NB4 (cell line): ENCODE measurements around the gene GIMAP2.

Source experiments
- CTCF ChIP-seq: IDR thresholded peaks from one replicate; pipeline ENCODE4 v1.5.1; 2012; ENCODE audit warnings: low read depth, low read length
- MAX ChIP-seq: IDR thresholded peaks from 2 replicates; pipeline ENCODE4 v1.6.1; 2011; ENCODE audit warnings: low read depth, low read length
- MYC ChIP-seq: IDR thresholded peaks from 2 replicates; pipeline ENCODE4 v1.6.1; 2011; ENCODE audit warnings: low read depth, low read length
- POLR2A ChIP-seq: IDR thresholded peaks from 2 replicates; pipeline ENCODE4 v1.6.1; 2011; ENCODE audit warnings: mild to moderate bottlenecking; ENCODE audit not compliant: insufficient read length; ENCODE audit errors: extremely low read depth

GRCh38 chr7:150719436-150719835 is 33.9 kb downstream of the GIMAP2 start:
- TF ChIP-seq POLR2A, result no peak
- no peak for TF ChIP-seq CTCF
- no peak for TF ChIP-seq MYC
- no peak for TF ChIP-seq MAX
